AG10803 (cell line): ENCODE results near the gene CAMK2A.

Experiments used
- DNase-seq: peaks from one replicate; pipeline ENCODE4 v3.0.0; 2010; ENCODE audit warnings: low read depth
- H3K4me3 ChIP-seq: 2 replicates; pipeline ENCODE4 v1.5.1; 2011; ENCODE audit warnings: mild to moderate bottlenecking, low read length, control low read depth
- TF ChIP-seq, protein P1 (sequence below): conservative IDR thresholded peaks from 2 replicates; pipeline ENCODE4 v1.5.1; 2011; ENCODE audit warnings: mild to moderate bottlenecking, low read length, control low read depth, inconsistent platforms

CAMK2A gene

DNA sequence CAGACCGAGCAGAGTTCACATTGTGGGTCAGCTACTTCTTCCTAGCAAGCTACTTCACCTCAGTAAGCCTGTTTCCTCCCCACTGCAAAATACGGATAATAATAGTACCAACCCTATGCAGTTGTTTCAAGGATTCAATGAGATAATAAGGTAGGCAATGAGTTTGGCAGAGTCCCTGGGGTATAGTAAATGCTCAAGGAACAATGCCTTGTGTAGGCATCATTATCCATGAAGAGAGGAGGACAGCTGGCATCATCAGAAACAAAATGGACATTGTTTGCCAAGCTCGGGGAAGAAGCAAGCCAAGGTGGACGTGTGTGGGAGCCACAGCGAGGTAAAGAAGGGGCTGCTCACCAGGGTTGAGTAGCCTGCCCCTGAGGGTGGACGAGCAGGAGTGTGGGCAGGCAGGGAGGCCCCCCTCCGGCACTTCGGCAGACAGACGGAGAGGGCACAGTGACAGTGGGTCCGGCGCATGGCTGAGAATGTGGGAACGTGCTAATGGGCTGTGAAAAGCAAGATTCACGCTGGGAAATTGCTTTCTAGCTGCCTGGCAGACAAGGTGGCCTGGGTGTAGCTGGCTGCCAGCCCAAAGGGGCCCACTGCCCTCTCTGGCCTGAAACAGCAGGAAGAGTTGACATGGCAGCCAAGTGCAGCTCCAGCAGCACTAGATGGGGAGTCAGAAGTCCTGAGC is 10.1 kb downstream of the CAMK2A start:
- DNase-seq, result no peak
- no peak overlapping the region for H3K4me3 ChIP-seq
- TF ChIP-seq, protein P1, sequence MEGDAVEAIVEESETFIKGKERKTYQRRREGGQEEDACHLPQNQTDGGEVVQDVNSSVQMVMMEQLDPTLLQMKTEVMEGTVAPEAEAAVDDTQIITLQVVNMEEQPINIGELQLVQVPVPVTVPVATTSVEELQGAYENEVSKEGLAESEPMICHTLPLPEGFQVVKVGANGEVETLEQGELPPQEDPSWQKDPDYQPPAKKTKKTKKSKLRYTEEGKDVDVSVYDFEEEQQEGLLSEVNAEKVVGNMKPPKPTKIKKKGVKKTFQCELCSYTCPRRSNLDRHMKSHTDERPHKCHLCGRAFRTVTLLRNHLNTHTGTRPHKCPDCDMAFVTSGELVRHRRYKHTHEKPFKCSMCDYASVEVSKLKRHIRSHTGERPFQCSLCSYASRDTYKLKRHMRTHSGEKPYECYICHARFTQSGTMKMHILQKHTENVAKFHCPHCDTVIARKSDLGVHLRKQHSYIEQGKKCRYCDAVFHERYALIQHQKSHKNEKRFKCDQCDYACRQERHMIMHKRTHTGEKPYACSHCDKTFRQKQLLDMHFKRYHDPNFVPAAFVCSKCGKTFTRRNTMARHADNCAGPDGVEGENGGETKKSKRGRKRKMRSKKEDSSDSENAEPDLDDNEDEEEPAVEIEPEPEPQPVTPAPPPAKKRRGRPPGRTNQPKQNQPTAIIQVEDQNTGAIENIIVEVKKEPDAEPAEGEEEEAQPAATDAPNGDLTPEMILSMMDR, result no peak

DNA sequence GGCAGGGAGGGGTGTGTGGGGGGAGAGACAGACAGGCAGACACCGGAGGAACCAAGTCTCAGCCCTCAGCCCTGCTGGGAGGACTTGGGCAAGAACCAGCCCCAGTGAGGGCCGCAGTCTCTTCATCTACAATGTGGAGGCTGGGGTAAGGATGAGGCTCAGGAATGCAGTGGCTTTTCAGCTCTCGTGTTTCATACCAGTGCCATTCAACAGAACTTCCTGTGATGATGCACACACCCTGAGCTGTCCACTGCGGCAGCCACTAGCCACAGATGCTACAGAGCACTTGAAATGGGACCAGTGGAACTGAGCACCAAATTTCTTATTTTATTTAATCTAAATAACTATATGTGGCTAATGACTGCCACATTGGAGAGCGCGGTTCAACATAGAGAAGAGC is 10.7 kb downstream of the CAMK2A start:
- peak; percentile 92 for DNase-seq
- TF ChIP-seq, protein P1, result no peak
- H3K4me3 ChIP-seq, result no peak overlapping the region

DNA sequence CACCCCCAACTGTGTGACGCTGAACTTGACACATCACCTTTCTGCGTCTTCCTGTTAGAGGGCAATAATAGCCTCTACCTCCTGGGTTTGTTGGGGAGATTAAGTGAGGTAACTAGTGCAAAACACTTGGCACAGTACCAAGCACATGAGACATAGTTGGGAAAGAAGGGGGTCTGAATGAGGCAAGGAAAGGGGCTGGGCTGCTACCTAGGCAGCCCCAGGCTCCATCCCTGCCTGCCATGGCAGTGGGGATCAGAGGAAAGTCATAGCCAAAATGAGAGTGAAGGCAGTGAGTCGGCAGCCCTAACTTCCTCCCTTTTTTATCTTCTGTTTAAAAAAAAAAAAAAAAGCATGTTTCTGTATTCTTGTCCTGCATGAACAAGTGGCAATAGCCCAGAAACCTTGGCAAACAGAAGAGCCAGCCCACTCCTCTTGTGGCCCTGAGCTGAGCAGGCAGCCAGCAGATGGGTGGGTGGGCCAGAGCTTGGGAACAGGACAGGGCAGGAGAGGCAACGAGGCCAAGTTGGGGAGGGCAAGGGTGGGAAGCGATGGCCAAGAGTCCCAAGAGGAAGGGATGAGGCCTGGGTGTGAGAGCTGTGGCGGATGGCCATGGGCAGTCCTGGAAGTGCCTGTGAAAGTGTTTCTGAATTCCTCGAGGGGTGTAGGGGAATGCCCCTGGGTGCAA is 11.4 kb downstream of the CAMK2A start:
- TF ChIP-seq, protein P1, result no peak
- peak; percentile 25 for DNase-seq
- no peak overlapping the region for H3K4me3 ChIP-seq

DNA sequence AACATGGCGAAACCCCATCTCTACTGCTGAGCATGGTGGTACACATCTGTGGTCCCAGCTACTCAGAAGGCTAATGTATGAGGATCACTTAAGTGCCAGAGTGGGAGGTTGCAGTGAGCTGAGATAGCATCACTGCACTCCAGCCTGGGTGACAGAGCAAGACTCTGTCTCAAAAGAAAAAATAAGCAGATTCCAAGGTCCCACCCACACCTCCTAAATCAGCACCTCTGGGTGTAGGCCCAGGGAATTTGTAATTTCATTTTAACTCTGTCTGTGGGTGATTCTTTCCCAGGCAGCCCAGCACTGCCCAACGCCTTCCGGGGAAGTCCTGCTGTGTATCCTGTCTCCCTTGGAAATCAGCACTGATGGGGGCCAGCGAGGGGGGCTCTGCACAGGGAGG is 12.5 kb downstream of the CAMK2A start:
- TF ChIP-seq, protein P1, result no peak
- DNase-seq, result no peak
- H3K4me3 ChIP-seq, result no peak overlapping the region

DNA sequence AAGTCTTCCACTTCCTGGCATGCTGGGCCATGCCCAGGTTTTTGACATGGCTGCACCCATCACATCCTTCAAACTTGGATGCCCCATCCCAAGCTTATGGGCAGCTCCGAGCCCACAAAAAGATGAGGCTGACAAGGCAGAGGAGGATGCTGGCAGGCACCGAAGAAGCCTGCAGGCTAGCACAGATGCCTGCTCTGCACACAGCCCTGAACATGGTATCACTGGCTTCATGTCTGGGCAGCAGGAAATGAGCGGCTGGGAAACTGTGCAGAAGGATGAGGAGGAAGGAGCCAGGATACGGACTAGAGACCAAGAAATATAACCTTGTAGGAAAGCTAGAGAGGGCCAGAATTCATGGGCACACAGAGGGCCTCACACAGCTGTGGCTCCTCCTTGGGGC is 14.8 kb downstream of the CAMK2A start:
- TF ChIP-seq, protein P1, result no peak
- H3K4me3 ChIP-seq, result no peak overlapping the region
- DNase-seq, result no peak

DNA sequence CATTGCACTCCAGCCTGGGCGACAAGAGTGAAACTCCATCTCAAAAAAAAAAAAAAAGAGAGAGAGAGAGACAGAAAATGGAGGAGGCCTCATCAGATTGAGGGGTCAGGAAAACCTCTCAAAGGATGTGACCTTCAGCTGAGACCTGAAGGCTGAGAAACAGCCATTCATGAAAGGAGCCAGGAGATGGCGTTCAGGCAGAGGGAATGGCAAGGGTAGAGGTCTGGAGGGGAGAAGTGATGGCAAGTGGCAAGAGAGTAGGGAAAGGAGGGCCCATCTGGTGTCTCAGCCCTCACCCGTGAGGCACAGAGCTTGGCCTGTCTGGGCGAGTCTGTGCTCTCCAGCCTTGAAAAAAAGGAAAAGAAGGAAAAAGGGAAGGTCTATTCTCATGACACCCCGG is 17.0 kb downstream of the CAMK2A start:
- no peak overlapping the region for H3K4me3 ChIP-seq
- DNase-seq, result peak; percentile 62
- TF ChIP-seq, protein P1, result peak; percentile 75

DNA sequence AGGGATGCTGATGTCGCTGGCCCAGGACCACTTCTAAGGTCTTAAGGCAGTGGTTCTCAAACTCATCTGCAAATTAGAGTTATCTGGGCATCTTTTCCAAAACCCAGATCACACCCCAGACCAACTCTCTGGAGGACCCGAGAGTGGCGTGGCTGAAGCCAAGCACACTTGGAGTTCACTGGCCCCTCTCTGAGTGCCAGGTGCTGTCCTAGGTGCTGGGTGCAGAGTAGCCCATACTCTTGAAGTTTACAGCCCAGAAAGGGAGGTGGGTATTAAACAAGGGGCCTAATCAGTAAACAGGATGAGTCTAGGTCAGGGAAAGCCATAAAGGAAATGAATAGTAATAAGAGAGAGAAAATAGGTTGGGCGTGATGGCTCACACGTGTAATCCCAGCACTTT is 17.6 kb downstream of the CAMK2A start:
- TF ChIP-seq, protein P1, result no peak
- H3K4me3 ChIP-seq, result no peak overlapping the region
- DNase-seq, result no peak
